ENCODE data around the gene VSIG2.

DNA sequence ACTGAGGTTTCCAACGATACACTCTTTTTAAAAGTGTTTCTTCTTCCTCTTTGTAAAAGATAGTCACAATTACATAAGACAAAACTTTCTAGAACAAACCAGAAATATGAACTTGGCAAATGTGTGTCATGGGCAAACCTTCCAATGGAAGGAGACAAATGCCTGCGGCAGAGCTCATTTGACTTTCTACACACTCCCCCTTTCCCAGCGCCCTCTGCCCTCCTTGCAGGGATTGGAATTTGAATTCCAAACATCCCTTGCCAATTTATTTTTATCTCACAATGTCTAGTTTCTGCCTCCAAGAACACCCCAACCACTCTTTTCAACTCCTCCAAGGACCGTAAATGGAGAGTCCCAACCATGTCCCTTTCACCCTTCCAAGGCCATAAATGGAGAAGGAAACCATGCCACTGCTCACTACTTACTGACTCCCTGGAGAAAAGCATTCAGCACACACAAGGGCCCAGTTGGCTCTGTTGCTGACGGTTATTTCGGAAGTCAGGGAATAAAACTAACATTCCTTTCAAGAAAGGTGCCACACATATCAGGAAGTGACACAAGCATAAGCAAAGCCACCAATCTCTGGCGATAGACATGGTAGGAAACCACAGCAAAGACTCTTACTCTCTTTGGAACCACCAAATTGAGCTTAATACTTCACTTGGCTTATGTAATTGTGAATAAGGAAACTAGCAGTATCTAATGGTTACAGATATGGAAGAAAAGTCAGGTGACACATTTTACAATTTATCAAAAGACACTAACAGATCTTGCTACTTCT lies 25.0 kb upstream of the VSIG2 start:
- TF ChIP-seq, protein P1, sequence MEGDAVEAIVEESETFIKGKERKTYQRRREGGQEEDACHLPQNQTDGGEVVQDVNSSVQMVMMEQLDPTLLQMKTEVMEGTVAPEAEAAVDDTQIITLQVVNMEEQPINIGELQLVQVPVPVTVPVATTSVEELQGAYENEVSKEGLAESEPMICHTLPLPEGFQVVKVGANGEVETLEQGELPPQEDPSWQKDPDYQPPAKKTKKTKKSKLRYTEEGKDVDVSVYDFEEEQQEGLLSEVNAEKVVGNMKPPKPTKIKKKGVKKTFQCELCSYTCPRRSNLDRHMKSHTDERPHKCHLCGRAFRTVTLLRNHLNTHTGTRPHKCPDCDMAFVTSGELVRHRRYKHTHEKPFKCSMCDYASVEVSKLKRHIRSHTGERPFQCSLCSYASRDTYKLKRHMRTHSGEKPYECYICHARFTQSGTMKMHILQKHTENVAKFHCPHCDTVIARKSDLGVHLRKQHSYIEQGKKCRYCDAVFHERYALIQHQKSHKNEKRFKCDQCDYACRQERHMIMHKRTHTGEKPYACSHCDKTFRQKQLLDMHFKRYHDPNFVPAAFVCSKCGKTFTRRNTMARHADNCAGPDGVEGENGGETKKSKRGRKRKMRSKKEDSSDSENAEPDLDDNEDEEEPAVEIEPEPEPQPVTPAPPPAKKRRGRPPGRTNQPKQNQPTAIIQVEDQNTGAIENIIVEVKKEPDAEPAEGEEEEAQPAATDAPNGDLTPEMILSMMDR (IDR thresholded peaks at IDR 0.05), result no peak
- TF ChIP-seq EP300 (IDR thresholded peaks at IDR 0.05), result no peak
- no peak for TF ChIP-seq POLR2A (IDR thresholded peaks at IDR 0.05)
- no peak for TF ChIP-seq POLR2AphosphoS5 (IDR thresholded peaks at IDR 0.05)

Data from gastroesophageal sphincter (tissue), 3 donors.